Activated CD4-positive, alpha-beta T cell treated with anti-CD3 and anti-CD28 coated beads, Interleukin-2, amount 10 ng/mL, durations not matched to agents 7 days and 5 days (primary cell): ENCODE results near the gene MCM9. TPM values are rescaled to one million over a fixed set of nuclear protein-coding genes. Genes with fewer than 3 reads are reported as not detected.

Experiments used
- CTCF ChIA-PET: fragments of 350-600 bp; sonication (Branson Sonifier 250); formaldehyde crosslinking; loops from one replicate; lab custom pipeline; 2021; ENCODE audit warnings: antibody characterized with exemption; lab: Charles Lee
- POLR2A ChIA-PET: fragments of 350-600 bp; sonication (Branson Sonifier 250); formaldehyde crosslinking; loops from one replicate; lab custom pipeline; 2021; ENCODE audit warnings: antibody characterized with exemption; lab: Charles Lee
- DNase-seq: peaks from one replicate; pipeline ENCODE4 v3.0.0-alpha.2; 2020
- H3K27ac Mint-ChIP-seq: one replicate; pipeline ENCODE4 v1.8.0; 2021; ENCODE audit warnings: mild to moderate bottlenecking, moderate library complexity, mixed read lengths
- H3K27me3 Mint-ChIP-seq: one replicate; pipeline ENCODE4 v1.8.0; 2021; ENCODE audit warnings: mixed read lengths
- H3K36me3 Mint-ChIP-seq: one replicate; pipeline ENCODE4 v1.8.0; 2021; ENCODE audit warnings: low read depth, mixed read lengths
- H3K4me1 Mint-ChIP-seq: one replicate; pipeline ENCODE4 v1.8.0; 2021; ENCODE audit warnings: mixed read lengths
- H3K4me3 Mint-ChIP-seq: one replicate; pipeline ENCODE4 v1.8.0; 2021; ENCODE audit warnings: mild to moderate bottlenecking, moderate library complexity, mixed read lengths
- H3K9me3 Mint-ChIP-seq: one replicate; pipeline ENCODE4 v1.8.0; 2021; ENCODE audit warnings: mixed read lengths
- total RNA-seq, 2 experiments: library from RNA; stranded (reverse); gene quantifications; one replicate each; pipeline ENCODE4 v1.2.3, GENCODE V29; 2021

MCM9 gene
- total RNA-seq, 2 experiments from 2014 or later, result 19.9 to 21.2 TPM

- ChIA-PET CTCF (no interaction called here), POLR2A (no interaction called here)
- Mint-ChIP-seq H3K4me1 (peaks cover 65% of the 10 kb centered on the region), H3K27me3 (no peaks in the 10 kb centered on the region), H3K9me3 (no peaks in the 10 kb centered on the region), H3K27ac (no peak overlapping the region), H3K4me3 (no peak overlapping the region), H3K36me3 (peaks cover 56% of the 10 kb centered on the region)
- DNase-seq, result no peak
Measured at GRCh38 chr6:118899948-118900347, 35.0 kb downstream of the MCM9 start.

- no peak for DNase-seq
- no peak overlapping the region for H3K27ac Mint-ChIP-seq
- H3K4me3 Mint-ChIP-seq, result no peak overlapping the region
- ChIA-PET POLR2A (interaction anchor here (0.6 kb wide), 1 partner anchor 246 kb away, joined by 3 read pairs; the partner anchor contains the start of gene CEP85L), CTCF (interaction anchor here (1.0 to 2.8 kb wide), 8 partner anchors 7 to 188 kb away, joined by 4 to 9 read pairs (median 6); no protein-coding TSS in a partner anchor)
- peaks cover 39% of the 10 kb centered on the region for H3K36me3 Mint-ChIP-seq
- no peaks in the 10 kb centered on the region for H3K27me3 Mint-ChIP-seq
- no peaks in the 10 kb centered on the region for H3K9me3 Mint-ChIP-seq
- H3K4me1 Mint-ChIP-seq, result peaks cover 53% of the 10 kb centered on the region
Measured at GRCh38 chr6:118897386-118897785, 37.6 kb downstream of the MCM9 start.

GRCh38 chr6:118896339-118897136, 38.4 kb downstream of the MCM9 start:
- H3K9me3 Mint-ChIP-seq, result no peaks in the 10 kb centered on the region
- H3K27ac Mint-ChIP-seq, result peak overlapping the region; percentile 85
- peaks cover 36% of the 10 kb centered on the region for H3K36me3 Mint-ChIP-seq
- ChIA-PET CTCF (interaction anchor here (0.6 to 2.8 kb wide), 15 partner anchors 8 to 187 kb away, joined by 3 to 9 read pairs (median 5); no protein-coding TSS in a partner anchor), POLR2A (interaction anchor here (0.6 to 0.8 kb wide), 3 partner anchors 32 to 247 kb away, joined by 3 read pairs; partner anchors contain the start of gene CEP85L)
- peak overlapping the region; percentile 77 for H3K4me3 Mint-ChIP-seq
- no peaks in the 10 kb centered on the region for H3K27me3 Mint-ChIP-seq
- H3K4me1 Mint-ChIP-seq, result peaks cover 58% of the 10 kb centered on the region
- no peak for DNase-seq

- H3K36me3 Mint-ChIP-seq, result peaks cover 32% of the 10 kb centered on the region
- peak overlapping the region; percentile 85 for H3K27ac Mint-ChIP-seq
- peaks cover 58% of the 10 kb centered on the region for H3K4me1 Mint-ChIP-seq
- ChIA-PET POLR2A (interaction anchor here (0.8 kb wide), 1 partner anchor 246 kb away, joined by 3 read pairs; no protein-coding TSS in a partner anchor), CTCF (interaction anchor here (0.7 to 2.8 kb wide), 11 partner anchors 11 to 187 kb away, joined by 3 to 9 read pairs (median 5); no protein-coding TSS in a partner anchor)
- H3K9me3 Mint-ChIP-seq, result no peaks in the 10 kb centered on the region
- no peak for DNase-seq
- peak overlapping the region; percentile 83 for H3K4me3 Mint-ChIP-seq
- H3K27me3 Mint-ChIP-seq, result no peaks in the 10 kb centered on the region
Measured at GRCh38 chr6:118895859-118896258, 39.1 kb downstream of the MCM9 start.

GRCh38 chr6:118895261-118895560, 39.7 kb downstream of the MCM9 start:
- DNase-seq, result no peak
- H3K27me3 Mint-ChIP-seq, result no peaks in the 10 kb centered on the region
- CTCF ChIA-PET, result interaction anchor here (0.9 to 2.2 kb wide), 4 partner anchors 8 to 241 kb away, joined by 3 to 6 read pairs (median 4); no protein-coding TSS in a partner anchor
- POLR2A ChIA-PET, result no interaction called here
- H3K4me3 Mint-ChIP-seq, result peak overlapping the region; percentile 83
- peaks cover 27% of the 10 kb centered on the region for H3K36me3 Mint-ChIP-seq
- no peaks in the 10 kb centered on the region for H3K9me3 Mint-ChIP-seq
- peak overlapping the region; percentile 91 for H3K27ac Mint-ChIP-seq
- H3K4me1 Mint-ChIP-seq, result peaks cover 56% of the 10 kb centered on the region

- peaks cover 52% of the 10 kb centered on the region for H3K4me1 Mint-ChIP-seq
Measured at GRCh38 chr6:118894425-118895260, 40.3 kb downstream of the MCM9 start.

GRCh38 chr6:118893807-118894424, 41.0 kb downstream of the MCM9 start, which contains the start of gene ASF1A:
Gene ASF1A (plus strand): TSS chr6:118894152. CDS start chr6:118894414, 262 bp downstream.
- CTCF ChIA-PET, result interaction anchor here (1.2 to 2.2 kb wide), 6 partner anchors 11 to 240 kb away, joined by 3 to 9 read pairs (median 4); no protein-coding TSS in a partner anchor
- Mint-ChIP-seq H3K36me3 (peaks cover 24% of the 10 kb centered on the region), H3K27me3 (no peaks in the 10 kb centered on the region), H3K27ac (peak within 1 kb of the TSS; percentile 100), H3K9me3 (no peaks in the 10 kb centered on the region), H3K4me1 (peaks cover 50% of the 10 kb centered on the region), H3K4me3 (peak within 1 kb of the TSS; percentile 94)
- POLR2A ChIA-PET, result interaction anchor here (0.6 to 0.7 kb wide), 2 partner anchors 45 to 1305 kb away, joined by 3 read pairs; no protein-coding TSS in a partner anchor
- peak; percentile 97 for DNase-seq

More at GRCh38 chr6:118894425-118895260, 40.3 kb downstream of the MCM9 start:
- H3K4me3 Mint-ChIP-seq, result peak overlapping the region; percentile 94
- POLR2A ChIA-PET, result no interaction called here
- DNase-seq, result peak; percentile 66
- peak overlapping the region; percentile 100 for H3K27ac Mint-ChIP-seq
- no peaks in the 10 kb centered on the region for H3K27me3 Mint-ChIP-seq
- no peaks in the 10 kb centered on the region for H3K9me3 Mint-ChIP-seq
- CTCF ChIA-PET, result interaction anchor here (0.7 to 2.2 kb wide), 7 partner anchors 8 to 241 kb away, joined by 3 to 9 read pairs (median 4); no protein-coding TSS in a partner anchor
- peaks cover 23% of the 10 kb centered on the region for H3K36me3 Mint-ChIP-seq

- peaks cover 22% of the 10 kb centered on the region for H3K36me3 Mint-ChIP-seq
- peak; percentile 68 for DNase-seq
- peaks cover 47% of the 10 kb centered on the region for H3K4me1 Mint-ChIP-seq
- CTCF ChIA-PET, result interaction anchor here (1.4 to 2.2 kb wide), 5 partner anchors 10 to 91 kb away, joined by 3 to 9 read pairs (median 5); no protein-coding TSS in a partner anchor
- peak overlapping the region; percentile 100 for H3K27ac Mint-ChIP-seq
- no peaks in the 10 kb centered on the region for H3K27me3 Mint-ChIP-seq
- POLR2A ChIA-PET, result interaction anchor here (0.6 to 0.7 kb wide), 3 partner anchors 44 to 1304 kb away, joined by 3 read pairs; no protein-coding TSS in a partner anchor
- H3K9me3 Mint-ChIP-seq, result peaks cover 3% of the 10 kb centered on the region
- H3K4me3 Mint-ChIP-seq, result peak overlapping the region; percentile 94
Measured at GRCh38 chr6:118893064-118893806, 41.7 kb downstream of the MCM9 start.

- H3K4me3 Mint-ChIP-seq, result peak overlapping the region; percentile 94
- no peak for DNase-seq
- POLR2A ChIA-PET, result no interaction called here
- H3K36me3 Mint-ChIP-seq, result peaks cover 22% of the 10 kb centered on the region
- H3K9me3 Mint-ChIP-seq, result peaks cover 3% of the 10 kb centered on the region
- H3K27ac Mint-ChIP-seq, result peak overlapping the region; percentile 100
- CTCF ChIA-PET, result interaction anchor here (1.1 to 2.1 kb wide), 3 partner anchors 9 to 11 kb away, joined by 3 to 9 read pairs (median 3); no protein-coding TSS in a partner anchor
- peaks cover 43% of the 10 kb centered on the region for H3K4me1 Mint-ChIP-seq
- no peaks in the 10 kb centered on the region for H3K27me3 Mint-ChIP-seq
Measured at GRCh38 chr6:118892355-118892991, 42.5 kb downstream of the MCM9 start.

- DNase-seq, result no peak
- CTCF ChIA-PET, result interaction anchor here (0.7 to 1.1 kb wide), 3 partner anchors 10 to 199 kb away, joined by 3 read pairs; no protein-coding TSS in a partner anchor
Measured at GRCh38 chr6:118890997-118891790, 43.8 kb downstream of the MCM9 start.

More at GRCh38 chr6:118890997-118891790, 43.8 kb downstream of the MCM9 start:
- Mint-ChIP-seq H3K27ac (peak overlapping the region; percentile 100), H3K27me3 (no peaks in the 10 kb centered on the region), H3K9me3 (peaks cover 5% of the 10 kb centered on the region), H3K36me3 (peaks cover 25% of the 10 kb centered on the region), H3K4me3 (peak overlapping the region; percentile 94), H3K4me1 (peaks cover 43% of the 10 kb centered on the region)
- POLR2A ChIA-PET, result no interaction called here
